SK-N-SH (cell line): ENCODE measurements around the gene CDIPT. TPM values are rescaled to one million over a fixed set of nuclear protein-coding genes. Genes with fewer than 3 reads are reported as not detected.

ENCODE experiments used
- CTCF ChIA-PET: fragments of 300-600, 350-600 bp; formaldehyde crosslinking; extraction: SDS; loops from one replicate; lab custom pipeline; 2021; lab: Yijun Ruan, JAX
- POLR2A ChIA-PET: fragments of 350-600 bp; sonication (Branson Sonifier 250); formaldehyde crosslinking; extraction: SDS; loops from one replicate; lab custom pipeline; 2020; ENCODE audit warnings: antibody characterized with exemption, inconsistent platforms; lab: Yijun Ruan, JAX
- DNase-seq: peaks from one replicate; pipeline ENCODE4 v3.0.0; 2012
- H2AFZ ChIP-seq: fragments of 200-600 bp; sonication (generic); 2 replicates; pipeline ENCODE4 v1.8.1; 2016; ENCODE audit warnings: antibody characterized with exemption, mild to moderate bottlenecking, low read depth
- H3F3A ChIP-seq: fragments of 200-600 bp; sonication (generic); replicated peaks from 2 replicates; pipeline ENCODE3; 2016; ENCODE audit warnings: antibody characterized with exemption, mild to moderate bottlenecking; ENCODE audit not compliant: insufficient read depth
- H3K27ac ChIP-seq, 2 experiments: fragments of 200-500 bp in 1 of 2; fragments of 200-600 bp in 1 of 2; sonication (Bioruptor generic) in 1 of 2; sonication (generic), shearing (Covaris generic) in 1 of 2; 2 replicates each; pipeline versions ENCODE4 v1.5.1 to v1.6.1; 2014 to 2016; ENCODE audit warnings: low read depth in 2 of 2, inconsistent platforms in 1 of 2, low read length in 1 of 2, mild to moderate bottlenecking in 1 of 2, mixed read lengths in 1 of 2
- H3K27me3 ChIP-seq: fragments of 200-600 bp; sonication (generic), shearing (Covaris generic); 2 replicates; pipeline ENCODE4 v1.6.1; 2016; ENCODE audit warnings: mixed run types; ENCODE audit not compliant: insufficient read depth
- H3K36me3 ChIP-seq, 2 experiments: fragments of 200-500 bp in 1 of 2; fragments of 200-600 bp in 1 of 2; sonication (Bioruptor generic) in 1 of 2; sonication (generic) in 1 of 2; replicated peaks in 1 of 2; 2 replicates each; pipeline versions ENCODE3 to v1.5.1; 2014 to 2016; ENCODE audit warnings: low read length in 1 of 2, mild to moderate bottlenecking in 1 of 2; ENCODE audit not compliant: insufficient read depth in 2 of 2, control insufficient read depth in 1 of 2
- H3K4me1 ChIP-seq, 2 experiments: fragments of 200-500 bp in 1 of 2; fragments of 200-600 bp in 1 of 2; sonication (Bioruptor generic) in 1 of 2; sonication (generic), shearing (Covaris generic) in 1 of 2; 2 replicates each; pipeline versions ENCODE4 v1.5.1 to v1.6.1; 2014 to 2016; ENCODE audit warnings: low read depth in 1 of 2, low read length in 1 of 2, mixed run types in 1 of 2; ENCODE audit not compliant: insufficient read depth in 2 of 2, control insufficient read depth in 1 of 2
- H3K4me2 ChIP-seq: fragments of 200-600 bp; sonication (generic), shearing (Covaris generic); 2 replicates; pipeline ENCODE4 v1.6.1; 2017; ENCODE audit warnings: mixed run types
- H3K4me3 ChIP-seq, 2 experiments: fragments of 200-500 bp in 1 of 2; fragments of 200-600 bp in 1 of 2; sonication (Bioruptor generic) in 1 of 2; sonication (generic), shearing (Covaris generic) in 1 of 2; 2 replicates each; pipeline versions ENCODE4 v1.5.1 to v1.8.1; 2014 to 2016; ENCODE audit warnings: low read depth in 2 of 2, inconsistent platforms in 1 of 2, low read length in 1 of 2, mild to moderate bottlenecking in 1 of 2, mixed read lengths in 1 of 2, moderate library complexity in 1 of 2
- H3K79me2 ChIP-seq: fragments of 200-600 bp; sonication (generic); 2 replicates; pipeline ENCODE4 v1.8.1; 2017; ENCODE audit warnings: mild to moderate bottlenecking; ENCODE audit not compliant: insufficient read depth
- H3K9ac ChIP-seq: fragments of 200-600 bp; sonication (generic); 2 replicates; pipeline ENCODE4 v1.6.1; 2017; ENCODE audit warnings: mixed run types
- H3K9me2 ChIP-seq: fragments of 200-600 bp; sonication (generic); 2 replicates; pipeline ENCODE4 v1.6.1; 2017; ENCODE audit warnings: mixed run types
- H3K9me3 ChIP-seq: fragments of 200-600 bp; sonication (generic); 2 replicates; pipeline ENCODE4 v1.6.1; 2017; ENCODE audit warnings: mixed run types, mild to moderate bottlenecking, moderate library complexity
- H4K20me1 ChIP-seq: fragments of 200-600 bp; sonication (generic); 2 replicates; pipeline ENCODE4 v1.6.1; 2017; ENCODE audit warnings: mild to moderate bottlenecking, mixed run types; ENCODE audit not compliant: insufficient read depth
- CHD2 ChIP-seq: fragments of 150-350 bp; IDR thresholded peaks from 2 replicates; pipeline ENCODE4 v1.6.1; 2018; ENCODE audit warnings: low read length; ENCODE audit not compliant: partially characterized antibody
- EP300 ChIP-seq, 2 experiments: IDR thresholded peaks; 2 replicates each; pipeline versions ENCODE4 v1.4.0 to v1.6.1; 2012; ENCODE audit warnings: borderline replicate concordance in 1 of 2, low read depth in 1 of 2, low read length in 1 of 2
- FOSL2 ChIP-seq: IDR thresholded peaks from 2 replicates; pipeline ENCODE4 v1.4.0; 2012; ENCODE audit warnings: low read depth, mild to moderate bottlenecking, moderate library complexity, borderline replicate concordance
- FOXJ3 ChIP-seq: sonication (generic); formaldehyde crosslinking; IDR thresholded peaks from 2 replicates; pipeline ENCODE4 v1.5.1; 2020; ENCODE audit warnings: mild to moderate bottlenecking, missing genetic modification reagents
- FOXM1 ChIP-seq: IDR thresholded peaks from 2 replicates; pipeline ENCODE4 v1.4.0; 2012; ENCODE audit warnings: low read depth, mild to moderate bottlenecking
- JUND ChIP-seq: IDR thresholded peaks from 2 replicates; pipeline ENCODE4 v1.4.0; 2012
- MXI1 ChIP-seq: IDR thresholded peaks from 2 replicates; pipeline ENCODE4 v1.6.1; 2012; ENCODE audit warnings: mild to moderate bottlenecking, low read depth, low read length, improper control_type of control experiment
- NFIC ChIP-seq: IDR thresholded peaks from 2 replicates; pipeline ENCODE4 v1.4.0; 2012; ENCODE audit warnings: borderline replicate concordance
- NRF1 ChIP-seq: IDR thresholded peaks from 2 replicates; pipeline ENCODE4 v1.6.1; 2012; ENCODE audit warnings: low read depth, mild to moderate bottlenecking, low read length
- POLR2AphosphoS5 ChIP-seq: IDR thresholded peaks from 2 replicates; pipeline ENCODE4 v1.6.1; 2012; ENCODE audit warnings: low read depth, low read length
- RFX5 ChIP-seq: IDR thresholded peaks from 2 replicates; pipeline ENCODE4 v1.6.1; 2012; ENCODE audit warnings: mild to moderate bottlenecking, improper control_type of control experiment, low read length
- RXRA ChIP-seq: IDR thresholded peaks from 2 replicates; pipeline ENCODE4 v1.4.0; 2012; ENCODE audit warnings: low read depth, mild to moderate bottlenecking, borderline replicate concordance
- SIN3A ChIP-seq: IDR thresholded peaks from 2 replicates; pipeline ENCODE4 v1.6.1; 2012; ENCODE audit warnings: low read depth, mild to moderate bottlenecking, low read length, moderate library complexity, borderline replicate concordance
- TAF1 ChIP-seq: IDR thresholded peaks from 2 replicates; pipeline ENCODE4 v1.6.1; 2012; ENCODE audit warnings: low read depth, mild to moderate bottlenecking, low read length, moderate library complexity, borderline replicate concordance
- TEAD4 ChIP-seq: IDR thresholded peaks from 2 replicates; pipeline ENCODE4 v1.4.0; 2012; ENCODE audit warnings: mild to moderate bottlenecking, borderline replicate concordance; ENCODE audit not compliant: insufficient read depth
- ZBTB33 ChIP-seq: IDR thresholded peaks from 2 replicates; pipeline ENCODE4 v1.4.0; 2012; ENCODE audit warnings: low read depth, borderline replicate concordance
- WGBS: methylation state at CpG from one replicate; pipeline ENCODE4 v1.1.6; 2017; ENCODE audit warnings: low lambda C conversion rate; 5-methylcytosine and 5-hydroxymethylcytosine counted together
- polyA plus RNA-seq, 3 experiments: library from polyadenylated mRNA; depleted of rRNA; stranded (reverse); fragments of >200 nt; gene quantifications; 2 replicates each; pipeline ENCODE4 v1.2.3, GENCODE V29; 2012
- TF ChIP-seq, protein P1 (sequence below): fragments of 150-350 bp; IDR thresholded peaks from 2 replicates; pipeline ENCODE4 v1.6.1; 2016; ENCODE audit warnings: mild to moderate bottlenecking, low read depth, low read length
- TF ChIP-seq, protein P2 (sequence below): IDR thresholded peaks from 2 replicates; pipeline ENCODE4; 2012
- TF ChIP-seq, protein P3 (sequence below): IDR thresholded peaks from 2 replicates; pipeline ENCODE4 v1.4.0; 2012; ENCODE audit warnings: low read depth
- TF ChIP-seq, protein P4 (sequence below): fragments of 200-600 bp; sonication (generic); IDR thresholded peaks from 2 replicates; pipeline ENCODE4 v1.6.1; 2017; ENCODE audit warnings: antibody characterized with exemption, mild to moderate bottlenecking, moderate library complexity

CDIPT gene
- polyA plus RNA-seq, 1 of the 3 experiments (the other 2 are of a cell fraction): 90.7 TPM

DNA sequence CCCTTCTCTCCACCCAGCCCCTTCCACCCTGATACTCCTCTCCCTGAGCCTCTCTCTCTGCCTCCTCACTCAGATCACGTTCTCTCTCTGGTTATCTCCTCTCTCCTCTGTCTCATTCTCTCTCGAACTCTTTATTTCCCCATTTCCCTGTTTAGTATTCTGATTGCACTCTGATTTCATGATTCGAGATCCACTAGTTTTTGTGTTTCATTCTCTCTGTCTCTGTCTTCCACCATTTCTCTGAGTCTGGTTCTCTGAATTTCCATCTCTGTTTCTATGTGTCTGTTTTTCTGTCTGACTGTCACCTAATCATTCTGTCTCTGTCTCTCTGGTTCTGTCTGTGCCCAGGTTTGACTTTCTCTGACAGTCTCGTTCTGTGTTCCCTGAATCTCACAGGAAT, 34.3 kb upstream of the CDIPT start (continued):
- TF ChIP-seq RFX5: no peak
- TF ChIP-seq, protein P1, sequence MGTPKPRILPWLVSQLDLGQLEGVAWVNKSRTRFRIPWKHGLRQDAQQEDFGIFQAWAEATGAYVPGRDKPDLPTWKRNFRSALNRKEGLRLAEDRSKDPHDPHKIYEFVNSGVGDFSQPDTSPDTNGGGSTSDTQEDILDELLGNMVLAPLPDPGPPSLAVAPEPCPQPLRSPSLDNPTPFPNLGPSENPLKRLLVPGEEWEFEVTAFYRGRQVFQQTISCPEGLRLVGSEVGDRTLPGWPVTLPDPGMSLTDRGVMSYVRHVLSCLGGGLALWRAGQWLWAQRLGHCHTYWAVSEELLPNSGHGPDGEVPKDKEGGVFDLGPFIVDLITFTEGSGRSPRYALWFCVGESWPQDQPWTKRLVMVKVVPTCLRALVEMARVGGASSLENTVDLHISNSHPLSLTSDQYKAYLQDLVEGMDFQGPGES: no peak
- no peak for TF ChIP-seq ZBTB33

DNA sequence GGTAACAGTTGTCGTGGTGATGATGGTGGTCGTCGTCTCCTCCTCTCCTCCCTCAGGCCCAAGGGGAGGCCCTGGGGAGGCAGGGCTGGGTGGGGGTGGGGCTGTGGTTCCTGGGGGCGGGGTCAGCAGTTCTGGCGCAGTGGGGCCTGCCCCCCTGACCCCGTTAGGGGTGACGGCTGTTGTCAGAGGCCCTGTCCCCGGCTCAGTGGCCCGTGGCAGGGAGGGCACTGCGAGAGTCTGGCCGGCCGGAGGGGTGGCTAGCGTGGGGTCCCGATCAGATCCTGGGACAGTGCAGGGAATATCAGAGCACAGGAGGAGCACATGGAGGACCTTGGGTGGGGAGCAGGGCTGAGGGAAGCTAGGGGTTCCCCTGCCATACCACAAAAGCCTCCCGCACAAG, 33.8 kb upstream of the CDIPT start:
- DNase-seq: no peak
- TF ChIP-seq ZBTB33 (no peak), TEAD4 (no peak), POLR2AphosphoS5 (no peak), EP300 (IDR thresholded peaks at IDR 0.05; ENCODE audit: borderline replicate concordance in 1 of 2, low read depth in 1 of 2, low read length in 1 of 2) (no peak), RXRA (no peak), FOXM1 (no peak), RFX5 (no peak), TAF1 (no peak), FOXJ3 (CRISPR knock-in tag) (no peak), NRF1 (no peak), MXI1 (no peak), CHD2 (no peak), FOSL2 (no peak), SIN3A (no peak), NFIC (no peak), JUND (no peak)
- TF ChIP-seq, protein P2, sequence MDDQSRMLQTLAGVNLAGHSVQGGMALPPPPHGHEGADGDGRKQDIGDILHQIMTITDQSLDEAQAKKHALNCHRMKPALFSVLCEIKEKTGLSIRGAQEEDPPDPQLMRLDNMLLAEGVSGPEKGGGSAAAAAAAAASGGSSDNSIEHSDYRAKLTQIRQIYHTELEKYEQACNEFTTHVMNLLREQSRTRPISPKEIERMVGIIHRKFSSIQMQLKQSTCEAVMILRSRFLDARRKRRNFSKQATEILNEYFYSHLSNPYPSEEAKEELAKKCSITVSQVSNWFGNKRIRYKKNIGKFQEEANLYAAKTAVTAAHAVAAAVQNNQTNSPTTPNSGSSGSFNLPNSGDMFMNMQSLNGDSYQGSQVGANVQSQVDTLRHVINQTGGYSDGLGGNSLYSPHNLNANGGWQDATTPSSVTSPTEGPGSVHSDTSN: no peak
- TF ChIP-seq, protein P3, sequence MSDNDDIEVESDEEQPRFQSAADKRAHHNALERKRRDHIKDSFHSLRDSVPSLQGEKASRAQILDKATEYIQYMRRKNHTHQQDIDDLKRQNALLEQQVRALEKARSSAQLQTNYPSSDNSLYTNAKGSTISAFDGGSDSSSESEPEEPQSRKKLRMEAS: no peak
- TF ChIP-seq, protein P4, sequence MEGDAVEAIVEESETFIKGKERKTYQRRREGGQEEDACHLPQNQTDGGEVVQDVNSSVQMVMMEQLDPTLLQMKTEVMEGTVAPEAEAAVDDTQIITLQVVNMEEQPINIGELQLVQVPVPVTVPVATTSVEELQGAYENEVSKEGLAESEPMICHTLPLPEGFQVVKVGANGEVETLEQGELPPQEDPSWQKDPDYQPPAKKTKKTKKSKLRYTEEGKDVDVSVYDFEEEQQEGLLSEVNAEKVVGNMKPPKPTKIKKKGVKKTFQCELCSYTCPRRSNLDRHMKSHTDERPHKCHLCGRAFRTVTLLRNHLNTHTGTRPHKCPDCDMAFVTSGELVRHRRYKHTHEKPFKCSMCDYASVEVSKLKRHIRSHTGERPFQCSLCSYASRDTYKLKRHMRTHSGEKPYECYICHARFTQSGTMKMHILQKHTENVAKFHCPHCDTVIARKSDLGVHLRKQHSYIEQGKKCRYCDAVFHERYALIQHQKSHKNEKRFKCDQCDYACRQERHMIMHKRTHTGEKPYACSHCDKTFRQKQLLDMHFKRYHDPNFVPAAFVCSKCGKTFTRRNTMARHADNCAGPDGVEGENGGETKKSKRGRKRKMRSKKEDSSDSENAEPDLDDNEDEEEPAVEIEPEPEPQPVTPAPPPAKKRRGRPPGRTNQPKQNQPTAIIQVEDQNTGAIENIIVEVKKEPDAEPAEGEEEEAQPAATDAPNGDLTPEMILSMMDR: no peak
- TF ChIP-seq, protein P1: no peak
- 79% methylated on average over 5 of the region's 15 CpGs for WGBS
- Histone ChIP-seq H3K27ac (no peak overlapping the region), H3K36me3 (peaks cover 0 to 5% of the 10 kb centered on the region in 2 experiments), H3K27me3 (no peaks in the 10 kb centered on the region), H3K9me3 (no peaks in the 10 kb centered on the region), H3K4me2 (no peak overlapping the region), H4K20me1 (0 out of 2 replicates have a peak, but pooled peaks cover 3% of the 10 kb centered on the region), H3K4me1 (peaks cover 0 to 19% of the 10 kb centered on the region in 2 experiments; a peak in 1 of 4 replicates), H3K79me2 (peaks cover 11% of the 10 kb centered on the region), H3K9me2 (no peaks in the 10 kb centered on the region), H2AFZ (no peak overlapping the region), H3K9ac (no peak overlapping the region), H3K4me3 (no peak overlapping the region), H3F3A (peaks cover 20% of the 10 kb centered on the region)
- ChIA-PET POLR2A (no interaction called here), CTCF (no interaction called here)
